Coronary artery (tissue), 2 donors: Measurements from ENCODE around the gene RAB26.
A peak's percentile ranks its signal among the peaks of the same experiment; 100 is the strongest.
"Not testable (repeated sequence)": the region's sequence is repeated elsewhere in the genome, so short reads cannot be mapped to it uniquely, and the experiment has no call there.

Source experiments
- DNase-seq: peaks from one replicate; pipeline ENCODE4 v3.0.0-alpha.2; 2017; ENCODE audit warnings: low spot score
- H3K27ac ChIP-seq, 2 donors: fragments of 200-600 bp; sonication (generic); one replicate each; pipeline ENCODE4 v1.5.1; 2016 to 2019
- H3K4me3 ChIP-seq: fragments of 200-600 bp; sonication (generic); 2 replicates; pipeline ENCODE4 v1.5.1; 2016; ENCODE audit warnings: mild to moderate bottlenecking, moderate library complexity
- TF ChIP-seq, protein P1 (sequence below): fragments of 200-600 bp; sonication (generic); IDR thresholded peaks from one replicate; pipeline ENCODE4 v1.5.1; 2019; ENCODE audit warnings: antibody characterized with exemption

RAB26 gene

DNA sequence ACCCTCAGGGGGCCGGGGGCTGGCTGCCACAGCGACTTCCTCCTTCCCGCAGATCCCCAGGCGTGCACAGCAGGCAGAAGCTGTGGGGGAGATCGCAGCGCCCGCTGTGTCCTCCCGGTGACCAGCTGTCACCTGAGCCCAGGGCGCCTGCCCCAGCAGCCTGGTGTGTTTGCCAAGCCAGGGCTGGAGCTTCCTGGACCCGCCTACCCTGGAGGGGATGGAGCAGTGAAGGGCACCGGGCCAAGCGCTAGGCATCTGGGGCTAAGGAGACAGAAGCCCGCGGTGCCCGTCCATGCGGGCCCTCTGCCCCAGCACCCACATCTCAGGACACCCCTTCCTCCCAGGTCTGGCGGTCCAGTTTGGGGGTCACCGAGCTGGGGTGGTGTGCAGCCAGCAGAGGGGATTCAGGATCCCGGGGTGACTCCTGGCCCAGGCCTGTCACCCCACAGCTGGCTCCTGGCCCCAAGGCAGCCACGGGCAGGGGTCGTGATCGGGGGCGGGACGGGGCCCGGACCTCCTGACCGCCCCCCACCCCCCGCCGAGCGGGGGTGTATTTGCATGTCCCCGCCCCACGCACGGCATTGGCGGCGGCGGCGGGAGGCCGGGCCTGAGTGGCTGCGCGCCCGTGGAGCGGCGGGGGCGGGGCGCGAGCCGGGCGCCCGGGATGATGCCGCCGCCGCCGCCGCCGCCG, at the start of gene RAB26:
Gene RAB26, plus strand, starts transcription at position 645 of the 691 bp plus-strand sequence. CDS start 159 bp downstream, outside the sequence.
- TF ChIP-seq, protein P1, sequence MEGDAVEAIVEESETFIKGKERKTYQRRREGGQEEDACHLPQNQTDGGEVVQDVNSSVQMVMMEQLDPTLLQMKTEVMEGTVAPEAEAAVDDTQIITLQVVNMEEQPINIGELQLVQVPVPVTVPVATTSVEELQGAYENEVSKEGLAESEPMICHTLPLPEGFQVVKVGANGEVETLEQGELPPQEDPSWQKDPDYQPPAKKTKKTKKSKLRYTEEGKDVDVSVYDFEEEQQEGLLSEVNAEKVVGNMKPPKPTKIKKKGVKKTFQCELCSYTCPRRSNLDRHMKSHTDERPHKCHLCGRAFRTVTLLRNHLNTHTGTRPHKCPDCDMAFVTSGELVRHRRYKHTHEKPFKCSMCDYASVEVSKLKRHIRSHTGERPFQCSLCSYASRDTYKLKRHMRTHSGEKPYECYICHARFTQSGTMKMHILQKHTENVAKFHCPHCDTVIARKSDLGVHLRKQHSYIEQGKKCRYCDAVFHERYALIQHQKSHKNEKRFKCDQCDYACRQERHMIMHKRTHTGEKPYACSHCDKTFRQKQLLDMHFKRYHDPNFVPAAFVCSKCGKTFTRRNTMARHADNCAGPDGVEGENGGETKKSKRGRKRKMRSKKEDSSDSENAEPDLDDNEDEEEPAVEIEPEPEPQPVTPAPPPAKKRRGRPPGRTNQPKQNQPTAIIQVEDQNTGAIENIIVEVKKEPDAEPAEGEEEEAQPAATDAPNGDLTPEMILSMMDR: no peak
- peak within 1 kb of the TSS; percentile 47 to 70 for H3K27ac ChIP-seq
- H3K4me3 ChIP-seq: peak within 1 kb of the TSS; percentile 70
- DNase-seq: no peak

GRCh38 chr16:2101581-2101980, 46.8 kb upstream of the RAB26 start:
- DNase-seq, H3K27ac ChIP-seq, H3K4me3 ChIP-seq: not testable (repeated sequence)

- TF ChIP-seq, protein P1: no peak
- Histone ChIP-seq H3K4me3 (no peak overlapping the region), H3K27ac (no peak overlapping the region)
- DNase-seq: no peak
These were observed 46.0 kb upstream of the RAB26 start for GRCh38 chr16:2102471-2102870.

GRCh38 chr16:2104464-2104863, 44.0 kb upstream of the RAB26 start:
- H3K27ac ChIP-seq, DNase-seq, H3K4me3 ChIP-seq: not testable (repeated sequence)

GRCh38 chr16:2105291-2105690, 43.1 kb upstream of the RAB26 start:
- H3K4me3 ChIP-seq, DNase-seq: not testable (repeated sequence)
- peak overlapping the region in 1 of 2 donors; percentile 28 for H3K27ac ChIP-seq

DNA sequence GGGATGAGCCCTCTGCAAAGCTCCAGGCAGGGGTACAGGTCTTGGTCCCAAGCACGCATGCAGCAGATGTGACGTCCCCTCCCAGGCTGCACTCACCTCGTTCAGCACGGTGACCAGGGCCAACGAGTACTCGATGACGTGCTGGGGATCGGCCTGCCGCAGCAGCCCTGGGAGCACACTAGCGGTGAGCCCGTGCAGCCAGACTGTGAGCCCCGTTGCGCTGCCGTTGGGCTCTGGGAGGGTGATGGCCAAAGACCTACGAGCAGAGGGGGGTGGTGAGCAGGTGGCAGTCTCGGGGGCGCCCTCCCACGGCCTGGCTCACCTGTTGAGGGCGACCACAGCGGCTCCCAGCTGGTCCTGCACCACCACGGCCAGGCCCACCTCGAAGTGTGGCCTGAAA, 42.7 kb upstream of the RAB26 start:
- not testable (repeated sequence) for H3K4me3 ChIP-seq, H3K27ac ChIP-seq, DNase-seq

- H3K27ac ChIP-seq, DNase-seq, H3K4me3 ChIP-seq: not testable (repeated sequence)
These were observed 42.2 kb upstream of the RAB26 start for GRCh38 chr16:2106211-2106610.

DNA sequence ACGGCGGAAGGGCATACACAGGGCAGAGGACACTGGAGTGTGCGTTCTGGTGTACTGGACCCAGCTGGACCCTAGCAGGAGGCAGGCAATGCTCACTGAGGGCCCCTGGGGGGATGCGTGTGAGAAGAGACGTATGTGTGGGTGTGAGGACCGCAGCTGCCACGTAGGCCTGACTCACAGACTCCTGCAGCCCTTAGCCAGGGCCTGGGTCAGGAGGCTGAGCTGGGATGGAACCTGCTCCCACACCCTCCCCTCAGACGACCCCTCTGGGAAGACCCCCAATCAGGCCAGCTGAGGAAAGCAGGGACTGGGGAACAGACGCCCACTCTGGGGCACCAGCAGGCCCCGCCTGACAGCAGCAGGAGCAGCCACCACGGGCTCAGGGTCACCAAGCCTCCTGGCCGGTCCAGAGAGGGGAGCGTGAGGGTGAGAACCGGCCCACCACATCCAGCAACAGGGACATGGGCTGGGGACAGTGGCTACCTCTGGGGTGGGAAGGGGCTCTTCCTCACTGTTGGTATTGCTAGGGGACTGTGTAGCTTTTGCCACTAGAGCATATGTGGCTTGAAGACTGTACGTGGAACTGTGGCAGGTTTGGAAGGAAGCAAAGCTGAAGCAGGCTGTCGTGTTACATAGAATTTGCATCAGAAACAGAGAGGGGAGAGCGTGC, 41.2 kb upstream of the RAB26 start:
- H3K27ac ChIP-seq: peak overlapping the region in 1 of 2 donors; percentile 25
- H3K4me3 ChIP-seq, DNase-seq: not testable (repeated sequence)

DNA sequence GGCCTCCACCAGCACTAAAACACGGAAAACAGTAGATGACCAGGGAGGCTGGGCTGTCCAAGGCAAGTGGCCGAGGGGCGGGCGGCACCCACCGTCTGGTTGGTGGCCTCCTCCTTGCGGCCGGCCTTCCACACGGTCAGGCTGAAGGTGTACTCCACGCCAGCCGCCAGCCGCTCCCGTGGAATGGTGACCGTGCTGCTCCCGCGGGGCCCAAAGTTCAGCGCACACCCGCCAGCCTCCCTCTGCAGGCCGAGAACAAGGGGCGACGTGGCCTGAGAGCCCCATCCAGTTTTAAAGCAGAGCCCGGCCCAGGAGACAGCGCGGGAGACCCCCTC, 40.7 kb upstream of the RAB26 start:
- not testable (repeated sequence) for H3K4me3 ChIP-seq, DNase-seq, H3K27ac ChIP-seq

GRCh38 chr16:2108446-2109270, 39.8 kb upstream of the RAB26 start:
- DNase-seq, H3K27ac ChIP-seq, H3K4me3 ChIP-seq: not testable (repeated sequence)

- not testable (repeated sequence) for H3K27ac ChIP-seq, H3K4me3 ChIP-seq, DNase-seq
These were observed 39.2 kb upstream of the RAB26 start for GRCh38 chr16:2109271-2109580.

DNA sequence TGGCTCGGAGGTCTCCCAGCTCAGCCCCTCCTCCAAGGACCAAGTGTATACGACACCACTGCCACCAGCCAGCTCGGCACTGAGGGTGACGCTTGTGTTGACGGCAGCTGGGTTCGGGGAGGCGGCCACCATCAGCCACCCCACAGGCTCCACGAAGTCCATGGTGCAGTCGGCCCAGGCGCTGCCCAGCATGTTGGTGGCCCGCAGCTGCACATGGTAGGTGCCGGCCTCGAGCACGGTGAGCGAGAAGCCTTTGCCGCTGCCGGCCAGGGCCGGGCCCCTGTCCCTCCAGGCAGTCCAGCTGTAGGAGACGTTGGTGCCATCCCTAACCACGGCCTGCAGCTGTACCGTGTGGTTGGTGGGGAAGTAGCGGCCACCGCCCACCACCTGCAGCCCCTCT, 38.6 kb upstream of the RAB26 start:
- not testable (repeated sequence) for H3K27ac ChIP-seq, DNase-seq, H3K4me3 ChIP-seq

DNA sequence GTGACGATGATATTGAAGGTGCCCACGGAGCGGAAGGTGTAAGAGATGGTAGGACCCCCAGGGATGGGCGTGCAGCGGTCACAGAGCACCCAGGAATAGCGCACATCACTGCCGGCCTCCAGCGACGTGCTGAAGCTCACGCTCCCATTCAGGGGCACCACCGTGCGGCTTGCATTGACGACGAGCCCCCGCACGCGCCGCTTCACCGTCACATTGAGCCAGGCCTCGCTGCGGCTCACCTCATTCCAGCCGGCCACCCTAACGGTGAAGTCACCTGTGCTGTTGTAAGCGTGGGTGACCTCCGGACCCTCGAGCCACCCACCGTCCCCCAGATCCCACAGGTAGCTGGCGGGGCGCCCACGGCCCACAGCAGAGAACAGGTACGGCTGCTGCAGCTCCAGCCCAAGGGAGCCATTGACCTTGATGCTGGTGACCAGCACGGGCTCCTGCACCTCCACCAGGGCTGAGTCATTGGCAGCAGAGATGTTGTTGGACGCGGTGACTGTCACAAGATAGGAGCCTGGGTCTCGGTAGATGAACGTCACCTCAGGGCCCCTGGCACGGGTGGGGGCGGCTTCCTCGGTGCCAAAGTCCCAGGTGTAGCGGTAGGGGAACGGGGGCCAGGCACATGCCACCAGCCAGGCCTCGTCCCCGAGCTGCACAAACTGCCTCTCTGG, 38.0 kb upstream of the RAB26 start:
- not testable (repeated sequence) for DNase-seq, H3K4me3 ChIP-seq, H3K27ac ChIP-seq

GRCh38 chr16:2111009-2111353, 37.4 kb upstream of the RAB26 start:
- DNase-seq, H3K4me3 ChIP-seq, H3K27ac ChIP-seq: not testable (repeated sequence)

DNA sequence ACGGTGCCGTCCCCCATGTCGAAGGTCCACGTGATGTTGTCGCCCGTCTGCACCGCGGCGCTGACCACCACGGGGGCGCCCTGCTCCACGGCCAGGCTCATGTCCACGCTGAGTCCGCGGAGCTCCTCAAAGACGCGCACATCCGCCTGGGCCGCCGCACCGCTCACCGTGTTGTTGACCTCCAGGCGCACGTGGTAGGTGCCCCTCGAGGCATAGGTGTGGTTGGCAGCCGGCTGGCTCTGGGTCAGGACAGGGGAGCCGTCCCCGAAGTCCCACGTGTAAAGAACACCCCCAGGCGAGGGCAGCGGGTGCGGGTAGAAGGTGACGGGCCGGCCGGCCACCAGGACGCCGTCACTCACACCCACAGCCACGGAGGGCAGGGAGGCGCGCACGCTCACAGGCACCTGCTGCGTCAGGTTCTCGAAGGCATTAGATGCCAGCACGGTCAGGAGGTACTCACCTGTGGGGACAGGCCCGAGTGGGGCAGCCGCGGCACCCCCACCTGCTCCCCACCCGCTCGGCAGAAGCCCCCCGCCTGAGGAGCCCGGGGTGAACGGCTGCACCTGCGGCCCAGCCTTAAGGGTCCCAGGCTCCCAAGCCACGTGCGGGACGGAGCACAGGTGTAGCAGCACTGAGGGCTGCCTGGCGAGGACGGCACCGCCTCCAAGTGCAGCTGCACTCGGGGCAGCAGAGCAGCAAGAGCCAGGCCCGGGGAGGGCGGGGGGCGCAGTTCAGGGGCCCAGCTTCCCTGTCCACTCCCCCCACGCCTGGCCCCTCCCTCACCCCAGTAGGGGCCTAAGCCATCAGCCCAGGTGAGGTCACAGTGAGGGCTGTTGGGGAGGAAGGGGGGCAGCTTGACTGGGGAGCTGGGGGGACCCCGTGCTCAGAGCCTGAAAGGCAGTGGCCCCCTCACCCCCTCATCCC, 36.8 kb upstream of the RAB26 start:
- not testable (repeated sequence) for H3K27ac ChIP-seq, H3K4me3 ChIP-seq, DNase-seq
